GF-D8 (cell line): ENCODE data around the gene FAF1.

ENCODE experiments used
- DNase-seq: peaks from one replicate; lab custom pipeline; 2025; lab: John Stamatoyannopoulos, UW

The FAF1 gene

DNA sequence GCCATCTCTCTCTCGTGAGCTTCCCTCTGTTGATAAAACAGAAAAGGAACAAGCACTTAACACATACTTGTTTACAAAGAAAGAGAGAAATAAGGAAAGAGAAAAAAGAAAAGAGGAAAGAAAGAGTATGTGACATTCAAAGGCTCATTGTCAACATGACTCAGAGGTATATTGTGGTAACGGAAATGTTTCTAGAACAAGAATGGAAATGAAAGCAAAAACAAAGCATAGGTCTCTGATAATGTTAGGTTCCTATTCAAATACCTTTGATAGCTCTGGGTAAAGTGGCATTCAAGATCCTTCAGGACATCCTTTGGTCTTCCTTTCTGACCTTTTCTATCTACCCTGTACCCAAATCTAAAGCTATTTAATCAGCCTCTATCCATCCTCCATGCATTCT, 469.4 kb downstream of the FAF1 start:
- DNase-seq: no peak

DNA sequence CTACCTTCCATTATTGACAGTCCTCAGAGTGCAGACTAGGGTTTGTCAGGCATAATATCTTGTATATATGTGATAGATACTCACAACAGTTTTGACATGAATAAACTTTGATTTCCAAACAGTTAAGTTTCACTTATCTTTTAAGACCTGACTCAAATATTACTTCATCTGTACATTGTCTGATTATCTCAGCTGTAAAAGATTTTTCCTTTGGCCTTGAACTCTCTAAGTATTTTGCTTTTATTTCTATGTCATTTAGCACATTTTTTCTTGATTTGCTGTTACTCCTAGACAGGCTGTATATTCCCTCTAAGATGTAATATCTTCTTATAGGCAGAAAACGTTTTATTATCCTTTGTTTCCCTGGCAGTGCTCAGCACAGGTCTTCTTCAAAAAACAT, 471.2 kb downstream of the FAF1 start:
- no peak for DNase-seq

DNA sequence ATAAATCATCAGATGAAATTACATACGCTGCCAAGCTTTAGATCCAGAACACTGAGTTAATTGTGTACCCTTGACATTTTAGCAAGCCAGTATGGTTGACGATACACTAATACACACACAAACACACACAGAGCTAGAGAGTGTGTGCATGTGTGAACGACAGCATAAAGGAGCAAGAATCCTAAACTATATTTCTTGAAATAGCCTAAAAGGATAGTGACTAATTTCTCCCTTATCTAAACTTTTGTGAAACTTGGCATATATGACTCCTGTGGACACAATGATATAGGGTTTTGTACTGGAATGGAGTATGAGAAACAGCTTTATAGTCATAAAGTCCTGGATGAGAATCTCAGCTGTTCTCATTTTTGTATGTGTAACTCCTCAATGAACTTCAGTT, 471.7 kb downstream of the FAF1 start:
- no peak for DNase-seq

DNA sequence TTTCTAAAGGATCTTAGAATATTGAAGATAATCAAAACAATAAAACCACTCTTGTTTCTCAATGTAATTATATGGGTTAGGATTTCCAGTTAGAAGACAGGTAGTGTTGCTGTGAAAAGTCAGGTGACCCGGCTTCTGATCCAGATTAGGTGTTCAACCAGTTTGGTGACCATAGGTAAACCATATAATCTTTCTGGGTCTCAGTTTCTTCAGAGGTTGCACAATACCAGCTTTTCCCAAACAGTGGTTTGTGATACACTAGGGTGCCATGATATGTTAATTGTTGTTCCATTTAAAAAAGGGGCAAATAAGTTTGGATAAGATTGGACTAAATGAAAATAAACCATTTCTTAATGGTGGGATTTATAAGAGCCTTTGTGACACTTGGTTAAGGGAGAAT, 472.3 kb downstream of the FAF1 start:
- no peak for DNase-seq

DNA sequence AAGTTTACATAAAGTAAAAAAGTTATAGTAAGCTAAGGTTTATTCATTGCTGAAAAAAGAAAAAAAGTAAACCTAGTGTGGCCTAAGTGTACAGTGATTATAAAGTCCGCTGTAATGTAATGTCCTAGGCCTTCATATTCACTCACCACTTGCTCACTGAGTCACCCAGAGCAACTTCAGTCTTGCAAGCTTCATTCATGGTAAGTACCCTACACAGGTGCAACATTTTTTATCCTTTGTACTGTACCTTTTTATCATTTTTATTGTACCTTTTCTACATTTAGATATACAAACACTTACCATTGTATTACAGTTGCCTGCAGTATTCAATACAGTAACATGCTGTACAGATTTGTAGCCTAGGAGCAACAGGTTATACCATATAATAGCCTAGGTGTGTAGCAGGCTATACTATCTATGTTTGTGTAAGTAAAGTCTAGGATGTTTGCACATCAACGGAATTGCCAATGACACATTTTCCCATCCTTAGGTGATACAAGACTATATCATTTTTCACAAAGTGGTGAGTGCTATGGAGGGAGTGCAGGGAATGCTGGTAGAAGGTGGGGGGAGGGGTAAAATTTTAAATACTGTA, 478.8 kb downstream of the FAF1 start:
- DNase-seq: no peak

DNA sequence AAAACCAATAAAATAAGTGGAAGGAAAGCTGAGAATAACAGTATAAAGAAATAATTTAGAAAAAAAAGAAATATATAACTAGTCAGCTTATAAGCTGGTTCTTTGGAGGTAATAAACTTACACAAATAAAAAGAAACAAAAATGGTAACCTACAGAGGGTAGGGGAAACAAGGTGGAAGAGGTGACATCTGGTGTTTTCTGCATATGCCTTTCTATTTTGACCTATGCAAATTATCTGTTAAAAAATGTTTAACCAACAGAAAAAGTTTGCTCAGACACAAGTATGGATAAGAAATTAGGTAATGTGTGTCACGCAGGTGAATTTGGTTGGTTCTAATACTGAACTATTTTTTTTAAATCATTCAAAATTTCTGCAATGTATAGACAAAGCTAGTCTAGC, 483.3 kb downstream of the FAF1 start:
- DNase-seq: no peak

DNA sequence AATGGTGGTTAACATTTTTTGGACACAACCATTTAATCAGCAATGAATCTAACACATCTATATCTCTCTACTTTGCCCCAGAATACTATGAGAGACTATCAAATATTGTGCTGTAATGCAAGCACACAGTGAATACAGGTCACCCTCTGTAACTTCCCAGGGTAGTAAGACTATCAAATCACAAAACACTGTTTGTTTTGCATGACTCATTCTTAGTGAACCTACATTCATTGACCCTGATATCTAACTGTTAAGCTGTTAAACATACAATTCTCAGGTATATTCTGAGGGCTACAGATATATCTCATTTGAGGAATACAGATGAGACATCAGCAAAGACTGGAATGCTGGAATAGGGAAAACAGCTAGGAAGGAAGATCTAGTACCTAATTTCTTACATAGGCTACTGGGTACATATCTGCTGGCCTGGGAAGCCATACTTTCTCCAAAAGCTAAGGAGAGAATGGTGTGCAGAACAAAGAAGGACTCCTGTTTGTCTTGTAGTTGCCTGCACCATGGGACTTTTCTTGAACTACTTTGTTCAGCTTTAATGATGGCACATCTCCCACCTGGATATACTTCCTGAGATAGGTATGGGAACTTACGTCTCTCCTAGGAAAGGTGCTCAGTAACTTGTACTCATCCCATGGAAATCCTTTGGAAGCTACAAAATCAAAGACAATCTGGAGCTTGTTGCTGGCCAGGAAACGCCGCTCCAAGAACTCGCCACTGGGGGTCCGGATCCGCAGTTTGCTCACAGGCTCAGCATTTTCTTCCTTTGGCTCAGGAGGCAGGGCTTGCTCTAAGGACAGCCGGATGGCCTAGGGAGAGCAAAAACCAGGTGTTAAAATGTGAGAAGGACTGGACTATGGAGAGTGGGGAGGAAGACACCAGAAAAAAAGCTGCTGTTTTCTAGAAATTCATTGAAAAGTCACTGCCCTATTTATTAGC, 484.9 kb downstream of the FAF1 start:
- no peak for DNase-seq

DNA sequence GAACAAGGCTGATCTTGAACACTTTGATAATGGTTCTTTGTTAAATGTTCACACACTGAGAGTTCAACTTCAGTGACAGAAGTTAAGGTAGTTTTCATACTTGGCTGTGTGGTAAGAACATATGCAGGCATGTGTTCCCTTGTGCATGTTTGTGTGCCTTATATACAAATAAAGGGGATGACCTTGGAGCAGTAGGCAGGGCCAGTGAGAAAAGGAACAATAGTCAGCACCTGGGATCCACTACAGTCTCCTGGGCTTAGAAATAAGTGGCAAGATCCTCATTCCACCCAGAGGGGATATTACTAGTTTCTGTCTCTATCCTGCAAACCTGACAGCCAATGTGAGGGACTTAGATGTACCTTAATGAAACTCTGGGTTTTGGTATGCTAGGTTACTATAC, 486.6 kb downstream of the FAF1 start:
- DNase-seq: no peak

DNA sequence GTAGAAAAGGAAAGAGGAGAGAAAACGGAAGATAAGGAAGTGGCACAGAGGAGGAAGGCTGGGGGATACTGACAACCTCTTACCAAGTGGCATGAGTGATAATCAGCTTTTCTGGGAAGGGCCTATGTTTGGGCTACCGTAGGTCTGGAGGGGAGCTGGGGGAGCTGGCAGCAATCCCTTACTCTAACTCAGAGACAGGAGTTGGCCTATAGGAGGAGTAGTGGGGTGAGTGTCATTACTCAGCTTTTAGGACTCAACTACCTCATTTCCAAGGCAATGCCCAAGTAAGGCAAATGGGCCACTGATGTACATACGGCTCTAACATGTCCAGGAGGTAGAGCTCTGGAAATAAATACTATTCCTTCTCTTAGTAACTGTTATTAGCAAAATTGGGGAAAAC, 488.1 kb downstream of the FAF1 start:
- DNase-seq: no peak

DNA sequence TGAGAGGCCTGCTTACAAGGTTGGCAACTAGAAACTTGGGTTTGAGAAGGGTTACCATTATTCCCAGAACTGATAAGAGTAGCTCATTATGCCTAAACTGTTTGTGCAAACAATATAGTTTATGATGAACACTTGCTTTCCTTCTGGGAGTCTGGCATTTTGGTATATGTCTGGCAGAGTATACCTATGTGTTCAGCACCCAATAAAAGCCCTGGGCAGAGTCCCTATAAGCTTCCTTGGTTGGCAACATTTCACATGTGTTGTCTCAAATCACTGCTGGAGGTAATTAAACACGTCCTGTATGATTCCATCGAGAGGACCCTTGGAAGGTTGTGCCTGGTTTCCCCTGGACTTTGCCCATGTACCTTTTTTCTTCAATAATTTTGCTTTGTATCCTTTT, 497.1 kb downstream of the FAF1 start:
- DNase-seq: no peak

DNA sequence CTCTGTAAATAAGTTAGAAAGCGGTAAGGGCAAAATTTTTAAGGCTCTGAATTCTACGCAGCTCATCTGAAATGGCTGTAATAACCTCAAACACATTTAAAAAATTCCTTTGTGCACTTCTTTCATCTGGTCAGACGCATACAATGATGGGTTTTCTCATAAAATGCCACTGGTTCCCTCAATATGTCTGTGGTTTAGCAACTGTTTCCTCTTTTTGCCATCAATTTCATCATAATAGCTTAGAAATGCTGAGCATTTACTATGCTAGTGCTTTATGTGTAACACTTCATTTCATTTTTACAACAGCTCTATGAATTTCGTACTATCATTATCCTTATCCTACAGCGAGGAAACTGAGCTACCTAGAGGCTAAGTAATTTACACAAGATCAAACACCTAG, 501.6 kb downstream of the FAF1 start:
- DNase-seq: peak; percentile 84

DNA sequence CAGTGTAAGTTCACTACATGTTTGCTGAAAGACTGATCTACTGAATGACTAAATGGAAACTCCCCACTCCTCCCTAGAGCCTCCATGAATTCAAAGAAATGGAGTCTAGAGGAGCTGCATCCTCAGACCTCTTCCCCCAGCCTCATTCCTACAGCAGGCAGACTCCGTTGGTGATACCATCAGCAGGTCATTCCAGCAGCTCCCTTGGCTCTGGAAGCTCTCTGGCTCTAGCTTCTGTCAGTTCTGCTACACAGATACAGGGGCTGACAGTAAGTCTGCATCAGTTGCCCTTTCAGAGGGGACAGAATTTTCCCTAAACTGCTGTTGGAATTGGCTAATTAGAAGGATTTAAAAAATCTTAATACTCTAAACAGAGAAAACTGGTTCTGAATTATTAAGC, 505.2 kb downstream of the FAF1 start:
- no peak for DNase-seq

DNA sequence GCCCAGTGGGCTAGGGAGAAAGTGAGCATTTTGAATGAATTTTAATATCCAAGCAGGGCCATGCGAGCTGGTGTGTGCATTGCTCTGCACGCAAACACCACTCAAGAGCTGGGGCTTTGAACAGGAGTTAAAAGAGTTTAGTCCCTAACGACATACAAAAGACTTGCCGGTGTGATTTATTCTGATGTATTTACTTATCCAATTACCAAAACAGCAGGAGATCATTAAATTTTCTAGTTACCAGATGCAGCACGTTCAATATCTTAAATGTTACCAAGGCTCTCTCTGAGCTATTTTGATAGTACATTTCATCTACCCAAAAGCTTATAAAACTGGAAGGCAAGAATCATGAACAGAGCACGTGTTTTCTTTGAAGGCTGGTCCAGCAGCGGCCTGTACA, 506.8 kb downstream of the FAF1 start:
- DNase-seq: no peak

DNA sequence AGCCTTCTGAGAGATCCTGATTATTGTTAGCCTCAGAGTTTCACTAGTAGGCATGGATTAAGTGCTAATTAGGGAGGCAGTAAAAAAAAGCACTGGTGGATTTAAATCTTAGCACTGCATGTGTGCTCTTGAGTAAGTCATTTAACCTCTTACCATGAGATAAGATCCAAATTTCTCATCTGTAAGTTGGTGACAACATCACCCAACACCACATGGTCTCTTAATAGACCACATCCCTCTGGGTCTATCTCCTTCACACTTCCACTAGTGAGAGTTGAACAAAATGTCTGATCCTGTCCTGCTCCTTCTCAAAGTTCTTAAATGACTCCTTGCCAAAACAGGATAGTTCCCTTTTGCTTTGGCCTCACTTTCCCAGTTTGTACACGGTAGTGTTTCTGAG, 507.4 kb downstream of the FAF1 start:
- peak; percentile 51 for DNase-seq

DNA sequence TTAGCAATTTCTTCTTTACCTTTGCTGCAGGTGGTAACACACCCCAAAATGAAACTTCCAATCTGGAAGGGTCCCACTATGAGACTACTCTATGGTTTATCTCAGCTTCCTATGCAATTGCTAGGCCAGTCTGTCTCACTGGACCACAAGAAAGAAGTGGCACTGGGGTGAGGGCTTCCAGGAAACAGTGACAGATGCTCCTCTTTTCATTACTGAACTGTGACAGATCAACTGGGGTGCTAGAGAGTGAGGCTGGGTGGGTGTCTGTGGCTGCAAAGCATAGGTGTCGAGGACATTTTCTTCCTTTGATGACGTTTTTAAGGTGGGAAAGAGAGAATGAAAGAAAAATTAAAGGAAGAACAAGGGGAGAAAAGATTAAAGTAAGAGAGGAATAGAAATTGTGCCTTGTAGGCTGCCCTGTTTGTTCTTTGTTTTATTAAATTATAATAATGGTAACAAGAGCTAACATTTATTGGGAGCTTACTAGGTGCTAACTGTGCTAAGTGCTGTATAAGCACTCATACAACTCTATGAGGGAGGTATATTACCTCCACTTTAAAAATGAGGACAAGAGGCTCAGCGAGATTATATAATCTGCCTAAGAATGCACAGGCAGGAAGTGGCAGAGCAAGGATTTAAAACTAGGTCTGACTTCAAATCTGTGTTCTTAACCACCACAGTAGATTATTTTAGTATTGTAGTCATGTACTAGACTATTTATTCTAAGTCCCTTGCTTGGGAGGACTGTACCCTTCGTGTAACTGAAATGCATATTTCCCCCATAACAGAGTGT, 509.0 kb downstream of the FAF1 start:
- DNase-seq: no peak

DNA sequence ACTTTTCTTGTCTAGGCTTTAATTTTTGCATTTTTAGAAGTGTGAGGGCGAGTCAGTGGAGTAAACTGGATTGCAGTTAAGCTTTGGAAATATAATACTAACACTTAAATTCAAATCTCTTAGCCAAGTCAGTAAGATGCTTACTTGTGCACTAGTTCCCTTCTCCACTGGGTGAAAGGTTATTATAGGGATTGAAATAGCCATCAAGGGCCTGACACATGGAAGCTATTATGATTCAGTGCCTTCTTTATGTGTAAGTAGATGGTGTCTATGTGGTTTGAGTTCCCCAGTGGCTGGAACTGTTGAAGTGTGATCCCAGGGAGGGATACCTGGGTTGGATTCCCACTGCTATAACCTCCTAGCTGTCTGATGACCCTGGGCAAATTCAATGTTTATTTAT, 512.1 kb downstream of the FAF1 start:
- DNase-seq: no peak

DNA sequence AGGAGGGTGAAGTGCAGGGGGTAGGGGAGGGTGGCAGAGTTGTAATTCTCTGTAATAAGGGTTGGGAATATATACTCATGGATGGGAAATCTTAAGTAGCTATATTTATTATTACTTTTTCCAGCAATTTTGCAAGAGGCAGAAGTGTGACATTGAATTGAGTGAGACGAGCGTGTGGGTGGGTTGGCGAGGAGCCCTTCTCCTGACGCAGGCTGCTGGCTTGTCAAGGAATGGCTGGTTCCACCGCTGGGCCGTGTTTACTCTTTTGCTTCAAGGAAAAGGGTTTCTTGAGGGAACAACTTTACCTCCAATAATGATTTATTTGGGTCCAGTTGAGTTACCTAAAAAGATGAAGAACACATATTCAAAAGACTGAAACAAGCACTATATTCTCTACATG, 518.9 kb downstream of the FAF1 start:
- no peak for DNase-seq

DNA sequence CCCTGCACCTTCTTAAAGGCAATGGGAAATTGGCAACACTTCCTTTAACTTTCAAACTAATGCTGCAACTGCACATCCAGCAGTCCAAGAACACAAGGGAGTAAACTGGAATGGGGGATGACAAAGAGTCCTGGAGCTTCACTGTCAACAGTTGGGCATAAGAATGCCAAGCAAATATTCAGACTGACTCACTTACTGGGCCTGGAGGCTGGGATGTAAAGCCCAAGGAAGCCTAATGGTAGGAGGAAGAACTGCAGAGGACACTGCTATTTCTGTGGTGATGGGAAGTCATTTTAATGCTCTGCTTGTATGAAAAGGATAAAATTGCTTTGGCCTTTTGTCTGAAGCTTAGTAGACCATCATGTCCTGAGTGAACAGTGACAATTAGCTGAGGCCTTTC, 521.1 kb downstream of the FAF1 start:
- DNase-seq: no peak

DNA sequence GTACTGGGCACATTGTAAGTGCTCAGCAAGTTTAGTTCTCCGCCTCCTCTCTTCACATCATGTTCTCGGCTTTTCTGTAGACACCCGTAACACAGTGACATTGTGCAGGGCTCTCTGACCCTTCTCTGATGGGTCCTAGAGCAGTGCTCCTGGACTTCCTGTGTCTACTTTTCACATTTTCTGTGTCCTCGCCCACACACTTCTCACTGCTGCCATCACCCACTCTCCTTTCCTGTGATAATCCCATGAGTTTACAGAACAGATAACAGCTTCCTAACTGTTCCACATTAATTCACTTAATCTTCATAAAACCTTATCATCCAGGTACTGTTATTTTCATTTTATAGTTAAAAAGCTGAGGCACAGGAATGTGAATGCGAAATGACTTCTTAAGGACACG, 523.6 kb downstream of the FAF1 start:
- DNase-seq: no peak

DNA sequence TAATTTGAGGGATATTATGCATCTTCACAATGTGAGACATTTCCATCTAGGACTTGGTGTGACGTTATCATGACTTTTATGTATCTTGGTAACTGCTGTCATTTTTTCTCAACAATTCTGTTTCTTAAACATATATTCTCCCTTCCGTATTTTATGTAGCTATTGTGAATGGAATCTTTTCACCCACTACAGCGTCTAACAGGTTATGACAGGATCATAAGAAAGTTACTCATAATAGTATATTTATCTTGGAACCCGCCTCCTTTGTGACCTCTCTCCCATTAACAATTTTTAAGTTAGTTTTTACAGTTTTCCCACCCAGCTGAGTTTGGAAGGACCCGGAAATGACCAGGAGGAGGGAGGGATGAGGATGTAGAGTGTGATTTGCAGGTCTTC, 530.1 kb downstream of the FAF1 start:
- no peak for DNase-seq

DNA sequence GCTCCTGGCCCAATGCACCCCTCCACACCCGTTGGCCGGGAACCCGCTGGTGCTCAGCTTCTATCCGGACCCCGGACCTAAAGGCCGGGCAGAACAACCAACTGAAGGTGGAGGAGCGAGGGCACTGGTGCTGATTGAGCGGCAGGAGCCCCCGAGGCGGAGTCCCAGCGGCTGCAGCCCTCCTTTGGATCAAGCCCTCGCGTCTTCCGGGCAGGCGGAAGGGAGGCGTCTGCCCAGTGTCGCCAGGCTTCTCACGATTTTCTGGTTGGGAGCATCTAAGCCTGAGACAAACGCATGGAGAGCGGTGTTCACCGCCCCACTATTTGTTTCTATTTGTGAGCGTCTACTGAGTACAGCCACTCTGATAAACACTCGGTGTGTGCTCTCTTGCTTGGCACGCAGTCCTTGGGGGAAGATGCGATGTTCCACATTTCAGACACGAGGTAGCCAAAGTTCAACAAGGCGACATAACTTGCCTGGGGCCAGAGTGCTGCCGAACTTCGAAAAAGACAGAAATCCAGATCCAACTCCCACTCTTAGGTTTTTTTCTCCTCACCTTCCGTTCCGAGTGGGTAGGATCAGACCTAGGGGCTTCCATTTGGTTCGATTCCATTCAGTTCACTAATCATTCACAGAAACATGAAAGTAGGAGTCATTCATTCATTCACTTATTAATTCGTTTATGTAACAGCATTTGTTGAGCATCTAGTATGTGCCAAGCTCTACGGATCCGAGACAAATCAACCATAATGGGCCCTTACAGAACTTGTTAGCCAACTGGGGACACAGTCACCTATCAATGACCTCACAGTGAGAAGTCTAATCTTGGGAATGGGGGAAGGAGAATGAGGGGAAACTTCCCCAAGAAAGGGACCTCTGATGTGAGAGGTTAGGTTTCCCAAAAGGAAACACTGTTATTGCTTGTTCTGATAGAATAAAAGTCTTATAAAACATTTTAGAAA, 532.0 kb downstream of the FAF1 start:
- DNase-seq: no peak
